ENCODE data around the gene CD8B2. TPM values are rescaled to one million over a fixed set of nuclear protein-coding genes. Genes with fewer than 3 reads are reported as not detected.

Gene CD8B2
- total RNA-seq, 2 experiments from 2014 or later, result 3.9 to 4.5 TPM

- POLR2A ChIA-PET, result no interaction called here
- no peaks in the 10 kb centered on the region for H3K36me3 Mint-ChIP-seq (ENCODE audit: low read depth)
- peaks cover 2% of the 10 kb centered on the region for H3K9me3 Mint-ChIP-seq
- ATAC-seq (no peak), DNase-seq (no peak)
- no peak overlapping the region for H3K27ac Mint-ChIP-seq
- CTCF ChIA-PET, result interaction anchor here (1.0 kb wide), 1 partner anchor 12 kb away, joined by 3 read pairs; no protein-coding TSS in a partner anchor
- no peaks in the 10 kb centered on the region for H3K27me3 Mint-ChIP-seq
- peaks cover 14% of the 10 kb centered on the region for H3K4me1 Mint-ChIP-seq (ENCODE audit: low read depth)
- intact Hi-C loops (cut with micrococcal nuclease), result no loop called here
- no peak for TF ChIP-seq CTCF (IDR thresholded peaks at IDR 0.05)
- H3K4me3 Mint-ChIP-seq, result no peak overlapping the region
Observed at GRCh38 chr2:106560773-106561172, 73.6 kb downstream of the CD8B2 start.

GRCh38 chr2:106561356-106561755, 74.2 kb downstream of the CD8B2 start:
- no peaks in the 10 kb centered on the region for H3K36me3 Mint-ChIP-seq (ENCODE audit: low read depth)
- DNase-seq (no peak), ATAC-seq (no peak)
- intact Hi-C loops (cut with micrococcal nuclease), result no loop called here
- no peak overlapping the region for H3K4me3 Mint-ChIP-seq
- H3K9me3 Mint-ChIP-seq, result peaks cover 2% of the 10 kb centered on the region
- peaks cover 20% of the 10 kb centered on the region for H3K4me1 Mint-ChIP-seq (ENCODE audit: low read depth)
- TF ChIP-seq CTCF (IDR thresholded peaks at IDR 0.05), result no peak
- no peak overlapping the region for H3K27ac Mint-ChIP-seq
- CTCF ChIA-PET, result interaction anchor here (1.0 to 3.0 kb wide), 4 partner anchors 12 to 21 kb away, joined by 3 to 17 read pairs (median 6); no protein-coding TSS in a partner anchor
- POLR2A ChIA-PET, result no interaction called here
- peaks cover 1% of the 10 kb centered on the region for H3K27me3 Mint-ChIP-seq

- no peak for DNase-seq
- Mint-ChIP-seq H3K4me1 (ENCODE audit: low read depth) (peaks cover 23% of the 10 kb centered on the region), H3K9me3 (peaks cover 2% of the 10 kb centered on the region), H3K27me3 (peaks cover 1% of the 10 kb centered on the region), H3K27ac (no peak overlapping the region), H3K36me3 (ENCODE audit: low read depth) (no peaks in the 10 kb centered on the region), H3K4me3 (no peak overlapping the region)
- ATAC-seq, result no peak
- ChIA-PET POLR2A (no interaction called here), CTCF (interaction anchor here (1.4 to 3.0 kb wide), 4 partner anchors 11 to 20 kb away, joined by 3 to 17 read pairs (median 10); no protein-coding TSS in a partner anchor)
- no peak for TF ChIP-seq CTCF (IDR thresholded peaks at IDR 0.05)
- intact Hi-C loops (cut with micrococcal nuclease), result no loop called here
Observed at GRCh38 chr2:106561803-106562202, 74.6 kb downstream of the CD8B2 start.

- no peaks in the 10 kb centered on the region for H3K36me3 Mint-ChIP-seq (ENCODE audit: low read depth)
- H3K4me3 Mint-ChIP-seq, result no peak overlapping the region
- POLR2A ChIA-PET, result no interaction called here
- ATAC-seq (no peak), DNase-seq (no peak)
- no peak for TF ChIP-seq CTCF (IDR thresholded peaks at IDR 0.05)
- H3K27ac Mint-ChIP-seq, result no peak overlapping the region
- H3K4me1 Mint-ChIP-seq (ENCODE audit: low read depth), result peaks cover 23% of the 10 kb centered on the region
- peaks cover 1% of the 10 kb centered on the region for H3K27me3 Mint-ChIP-seq
- intact Hi-C loops (cut with micrococcal nuclease), result no loop called here
- no peaks in the 10 kb centered on the region for H3K9me3 Mint-ChIP-seq
- CTCF ChIA-PET, result interaction anchor here (0.9 to 3.0 kb wide), 6 partner anchors 10 to 26 kb away, joined by 3 to 17 read pairs (median 8); no protein-coding TSS in a partner anchor
Observed at GRCh38 chr2:106562268-106563186, 75.4 kb downstream of the CD8B2 start.

GRCh38 chr2:106563195-106563594, 76.0 kb downstream of the CD8B2 start:
- intact Hi-C loops (cut with micrococcal nuclease), result no loop called here
- CTCF ChIA-PET, result interaction anchor here (0.9 to 3.0 kb wide), 5 partner anchors 9 to 25 kb away, joined by 4 to 17 read pairs (median 9); no protein-coding TSS in a partner anchor
- Mint-ChIP-seq H3K9me3 (no peaks in the 10 kb centered on the region), H3K4me3 (no peak overlapping the region), H3K27ac (no peak overlapping the region), H3K4me1 (ENCODE audit: low read depth) (peaks cover 23% of the 10 kb centered on the region), H3K36me3 (ENCODE audit: low read depth) (no peaks in the 10 kb centered on the region), H3K27me3 (peaks cover 1% of the 10 kb centered on the region)
- no peak for TF ChIP-seq CTCF (IDR thresholded peaks at IDR 0.05)
- no peak for ATAC-seq
- POLR2A ChIA-PET, result no interaction called here
- DNase-seq, result no peak

All from activated CD8-positive, alpha-beta T cell treated with anti-CD3 and anti-CD28 coated beads for 36 hours (primary cell).